ENCODE results near the gene CDC34. TPM values are rescaled to one million over a fixed set of nuclear protein-coding genes. Genes with fewer than 3 reads are reported as not detected.

CDC34 gene
- total and polyA plus RNA-seq, 2 of the 8 experiments (the other 6 are each of a cell fraction or from before 2014, with no cell fraction given) = 95.9 to 129 TPM

GRCh38 chr19:535017-535835 is 3.7 kb downstream of the CDC34 start:
- Histone ChIP-seq H4K8ac (ENCODE audit: extremely low read depth, insufficient read depth, low read length) (no peak overlapping the region; the same call in 1 of the 2 replicates), H2BK20ac (ENCODE audit: low read length) (no peak overlapping the region), H2BK12ac (ENCODE audit: low read depth, low read length) (no peak overlapping the region), H3K4me1 (replicated peaks in 1 of 4; ENCODE audit: control insufficient read depth in 3 of 4, insufficient read depth in 4 of 4, low read length in 3 of 4) (peaks cover 0 to 10% (median 8%) of the 10 kb centered on the region in 4 experiments; a peak in 6 of 7 replicates), H3K4me2 (ENCODE audit: insufficient read depth in 1 of 2, low read depth in 2 of 2, low read length in 2 of 2) (no peak overlapping the region), H4K5ac (ENCODE audit: insufficient read length, low read depth, low read length) (no peak overlapping the region), H2BK15ac (ENCODE audit: low read length) (no peak overlapping the region), H3K9ac (replicated peaks in 1 of 4; ENCODE audit: extremely low read depth in 1 of 4, low read depth in 3 of 4, low read length in 3 of 4) (peak overlapping the region in 1 of 4 experiments; percentile 45; a peak in 1 of 7 replicates), H3K36me3 (ENCODE audit: control insufficient read depth in 2 of 4, insufficient read depth in 4 of 4, low read length in 3 of 4) (peaks cover 8 to 32% (median 21%) of the 10 kb centered on the region in 4 experiments; a peak in 6 of 8 replicates), H2AFZ (ENCODE audit: low read length) (no peak overlapping the region), H3K79me2 (ENCODE audit: control insufficient read depth in 1 of 2, insufficient read depth in 2 of 2, low read length in 2 of 2) (peaks cover 0 to 40% of the 10 kb centered on the region in 2 experiments; a peak in 2 of 4 replicates), H3K56ac (replicated peaks; ENCODE audit: insufficient read length, low read depth, low read length) (no peak overlapping the region), H3K27me3 (replicated peaks in 1 of 4; ENCODE audit: control insufficient read depth in 3 of 4, extremely low read depth in 1 of 4, insufficient read depth in 3 of 4, low read length in 3 of 4) (no peaks in the 10 kb centered on the region), H2BK120ac (replicated peaks; ENCODE audit: low read depth, low read length) (no peak overlapping the region), H3K23me2 (ENCODE audit: low read depth, low read length) (peaks cover 5% of the 10 kb centered on the region; the same call in 1 of the 2 replicates), H3K27ac (ENCODE audit: low read depth, low read length) (peak overlapping the region; percentile 45; the same call in 1 of the 2 replicates), H3K4me3 (ENCODE audit: extremely low read depth in 1 of 4, insufficient read depth in 2 of 4, low read depth in 3 of 4, low read length in 4 of 4) (no peak overlapping the region), H4K20me1 (replicated peaks in 1 of 2; ENCODE audit: control insufficient read depth in 1 of 2, insufficient read depth in 2 of 2, low read length in 2 of 2) (peaks cover 22 to 34% of the 10 kb centered on the region in 2 experiments), H3K14ac (ENCODE audit: insufficient read length) (no peak overlapping the region), H3K9me3 (ENCODE audit: insufficient read depth in 2 of 2, low read depth in 1 of 2, low read length in 1 of 2) (no peaks in the 10 kb centered on the region), H3K18ac (ENCODE audit: extremely low read depth, low read length) (no peak overlapping the region), H4K91ac (replicated peaks; ENCODE audit: insufficient read length, low read length) (no peak overlapping the region), H2AK5ac (ENCODE audit: low read depth, low read length) (no peak overlapping the region), H2BK5ac (ENCODE audit: low read depth, low read length) (no peak overlapping the region), H3K23ac (ENCODE audit: insufficient read length) (no peak overlapping the region), H3K79me1 (ENCODE audit: low read depth, low read length) (peaks cover 24% of the 10 kb centered on the region), H3K4ac (replicated peaks; ENCODE audit: insufficient read length, low read depth, low read length) (no peak overlapping the region)
- TF ChIP-seq JUND (IDR thresholded peaks at IDR 0.05; ENCODE audit: low read length) (no peak), SIX5 (IDR thresholded peaks at IDR 0.05; ENCODE audit: low read depth, low read length) (no peak), TAF7 (optimal IDR thresholded peaks at IDR 0.05; ENCODE audit: borderline replicate concordance, low read depth, low read length) (no peak), GABPA (IDR thresholded peaks at IDR 0.05; ENCODE audit: borderline replicate concordance, insufficient read depth, low read length) (no peak), CBX8 (IDR thresholded peaks at IDR 0.05; ENCODE audit: borderline replicate concordance, low read depth, low read length) (no peak)
- no peak for FAIRE-seq
- POLR2A ChIA-PET (ENCODE audit: partially characterized antibody) = interaction anchor here (0.9 kb wide), 1 partner anchor 9 kb away, joined by 3 read pairs; the partner anchor contains the start of gene GZMM
- DNase-seq (ENCODE audit: low read depth in 1 of 2, low spot score in 2 of 2) = no peak
- CTCF ChIA-PET (ENCODE audit: partially characterized antibody) = no interaction called here
- 84% methylated on average over 16 of the region's 16 CpGs; no CpG with 5 or more reads in 1 of the 2 experiments for WGBS, 2 experiments (ENCODE audit: extremely low coverage in 1 of 2, insufficient coverage in 1 of 2, insufficient read length in 1 of 2, insufficient replicate concordance in 2 of 2, low coverage in 1 of 2, low lambda C conversion rate in 2 of 2, missing lambda C conversion rate in 1 of 2)

All from H1 (cell line).